HUES48 (cell line): ENCODE results near the gene GPR108.
"Not testable (repeated sequence)": the region's sequence is repeated elsewhere in the genome, so short reads cannot be mapped to it uniquely, and the experiment has no call there.

Experiments used
- H3K27ac ChIP-seq: one replicate; pipeline ENCODE4 v1.7.0; 2013; ENCODE audit warnings: low read depth, low read length, inconsistent platforms
- H3K27me3 ChIP-seq: 2 replicates; pipeline ENCODE4 v1.6.1; 2013; ENCODE audit warnings: mild to moderate bottlenecking, low read length; ENCODE audit not compliant: control insufficient read depth, insufficient read depth
- H3K36me3 ChIP-seq: 2 replicates; pipeline ENCODE4 v1.6.1; 2013; ENCODE audit warnings: low read length; ENCODE audit not compliant: control insufficient read depth, insufficient read depth
- H3K4me1 ChIP-seq: 2 replicates; pipeline ENCODE4 v1.6.1; 2013; ENCODE audit warnings: mild to moderate bottlenecking, low read length; ENCODE audit not compliant: control insufficient read depth, insufficient read depth
- H3K4me3 ChIP-seq: 2 replicates; pipeline ENCODE4 v1.5.1; 2013; ENCODE audit warnings: mild to moderate bottlenecking, low read depth, low read length
- H3K9ac ChIP-seq: 2 replicates; pipeline ENCODE4 v1.6.1; 2013; ENCODE audit warnings: mild to moderate bottlenecking, low read depth, low read length, moderate library complexity
- H3K9me3 ChIP-seq: 2 replicates; pipeline ENCODE4 v1.6.1; 2013; ENCODE audit warnings: low read length; ENCODE audit not compliant: control insufficient read depth, insufficient read depth

GPR108 gene

DNA sequence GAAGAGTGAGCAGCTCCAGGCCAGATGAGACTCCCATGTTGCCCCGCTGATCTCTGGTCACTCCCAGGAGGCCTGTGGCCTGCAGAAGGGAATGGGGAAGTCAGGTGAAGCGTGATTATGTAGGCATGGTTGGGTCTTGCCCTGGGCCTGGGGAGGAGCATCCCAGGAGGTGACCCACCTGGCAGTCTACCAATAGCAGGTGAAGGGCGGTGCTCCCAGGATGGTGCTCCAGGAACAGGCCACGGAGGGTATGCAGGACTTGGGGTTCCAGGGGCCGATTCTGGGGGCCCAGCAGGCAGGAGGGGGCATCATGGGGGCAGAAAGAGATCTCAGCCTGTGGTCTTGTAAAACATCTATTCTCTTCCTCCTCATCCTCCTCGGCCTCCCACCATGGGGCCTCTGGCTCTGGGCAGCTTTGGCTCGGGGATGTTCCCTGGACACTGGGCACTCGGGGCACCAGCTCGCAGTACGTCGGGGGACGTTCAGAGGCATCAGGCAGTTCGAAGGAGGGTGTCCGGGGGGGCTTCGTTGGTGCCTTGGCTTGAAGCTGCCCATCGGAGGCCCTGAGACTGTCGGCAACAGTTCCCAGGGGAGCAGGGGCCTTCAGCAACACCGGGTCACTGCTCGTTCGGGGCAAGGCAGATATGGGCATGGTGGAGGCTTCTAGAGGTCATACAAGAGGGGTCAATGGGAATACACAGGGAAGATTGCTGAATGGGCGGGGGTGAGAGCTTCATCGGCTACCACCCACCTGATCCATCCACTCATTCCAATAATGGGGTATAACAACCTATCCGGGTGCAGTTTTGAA is 17.5 kb upstream of the GPR108 start:
- H3K4me1 ChIP-seq = peaks cover 8% of the 10 kb centered on the region
- no peak overlapping the region for H3K9ac ChIP-seq
- no peak overlapping the region for H3K4me3 ChIP-seq
- H3K27ac ChIP-seq = no peak overlapping the region
- H3K9me3 ChIP-seq = no peaks in the 10 kb centered on the region
- H3K27me3 ChIP-seq = no peaks in the 10 kb centered on the region
- peaks cover 32% of the 10 kb centered on the region for H3K36me3 ChIP-seq

DNA sequence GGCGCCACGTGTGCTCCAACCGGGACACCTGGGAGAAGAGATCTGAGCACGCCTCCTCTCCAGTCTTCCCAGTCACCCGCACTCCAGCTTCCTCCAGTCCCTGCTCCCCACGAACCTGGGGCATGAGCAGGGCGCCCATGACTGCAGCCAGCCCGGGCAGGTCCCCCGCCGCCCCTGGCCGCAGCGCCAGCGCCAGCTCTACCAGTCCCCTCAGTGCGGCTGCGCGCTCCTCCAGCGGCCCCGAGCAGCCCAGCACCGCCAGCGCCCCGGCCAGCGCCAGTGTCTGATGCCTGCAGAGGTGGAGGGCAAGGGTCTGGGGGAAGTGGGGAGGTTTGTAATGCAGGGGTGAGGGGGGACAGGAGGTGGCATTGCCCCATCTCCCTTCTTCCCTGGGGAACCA is 16.8 kb upstream of the GPR108 start:
- Histone ChIP-seq H3K9ac (no peak overlapping the region), H3K4me3 (no peak overlapping the region), H3K4me1 (peaks cover 8% of the 10 kb centered on the region), H3K27ac (no peak overlapping the region), H3K9me3 (no peaks in the 10 kb centered on the region), H3K27me3 (no peaks in the 10 kb centered on the region), H3K36me3 (peaks cover 34% of the 10 kb centered on the region)

DNA sequence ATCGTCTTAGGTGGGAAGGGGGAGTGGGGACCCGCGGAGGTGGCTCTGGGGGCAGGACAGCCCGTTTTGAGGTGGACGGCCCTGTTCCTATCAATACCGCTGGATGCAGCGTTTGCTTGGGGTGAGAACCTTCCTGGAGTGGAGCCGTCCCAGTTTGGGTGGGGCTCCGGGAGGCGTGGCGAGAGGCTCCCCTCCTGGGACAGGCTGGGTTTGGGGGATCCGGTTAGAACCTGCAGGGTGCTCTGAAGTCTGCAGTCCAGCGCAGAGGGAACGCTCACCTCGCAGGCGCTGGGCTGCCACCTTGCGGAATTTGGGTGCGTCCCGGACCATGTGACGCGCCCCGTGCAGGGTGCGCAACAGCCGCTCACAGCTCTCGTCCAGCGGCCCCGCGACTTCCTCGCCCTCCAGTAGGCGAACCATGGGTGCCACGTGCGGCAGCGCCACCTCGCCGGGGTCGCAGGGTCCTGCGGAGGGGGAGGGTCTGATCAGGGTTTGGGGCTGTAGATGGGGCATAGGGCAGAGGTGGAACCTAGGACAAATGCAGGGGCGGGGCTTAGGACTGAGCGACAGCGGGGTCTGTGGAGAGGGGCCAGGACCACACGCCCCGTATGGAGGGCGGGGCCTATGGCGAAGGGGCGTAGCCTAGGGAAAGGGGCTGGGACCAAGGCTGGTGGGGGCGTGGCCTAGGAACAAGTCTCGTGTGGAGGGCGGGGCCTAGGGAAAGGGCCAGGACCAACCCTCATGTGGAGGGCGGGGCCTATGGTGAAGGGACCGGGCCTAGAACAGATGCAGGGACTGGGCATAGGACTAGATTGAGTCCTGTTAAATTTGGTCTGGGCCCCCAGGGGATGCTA is 16.0 kb upstream of the GPR108 start:
- H3K4me1 ChIP-seq = peaks cover 8% of the 10 kb centered on the region
- peak overlapping the region; percentile 47 for H3K9ac ChIP-seq
- peaks cover 41% of the 10 kb centered on the region for H3K36me3 ChIP-seq
- no peaks in the 10 kb centered on the region for H3K27me3 ChIP-seq
- no peaks in the 10 kb centered on the region for H3K9me3 ChIP-seq
- peak overlapping the region; percentile 62 for H3K4me3 ChIP-seq
- H3K27ac ChIP-seq = peak overlapping the region; percentile 55

DNA sequence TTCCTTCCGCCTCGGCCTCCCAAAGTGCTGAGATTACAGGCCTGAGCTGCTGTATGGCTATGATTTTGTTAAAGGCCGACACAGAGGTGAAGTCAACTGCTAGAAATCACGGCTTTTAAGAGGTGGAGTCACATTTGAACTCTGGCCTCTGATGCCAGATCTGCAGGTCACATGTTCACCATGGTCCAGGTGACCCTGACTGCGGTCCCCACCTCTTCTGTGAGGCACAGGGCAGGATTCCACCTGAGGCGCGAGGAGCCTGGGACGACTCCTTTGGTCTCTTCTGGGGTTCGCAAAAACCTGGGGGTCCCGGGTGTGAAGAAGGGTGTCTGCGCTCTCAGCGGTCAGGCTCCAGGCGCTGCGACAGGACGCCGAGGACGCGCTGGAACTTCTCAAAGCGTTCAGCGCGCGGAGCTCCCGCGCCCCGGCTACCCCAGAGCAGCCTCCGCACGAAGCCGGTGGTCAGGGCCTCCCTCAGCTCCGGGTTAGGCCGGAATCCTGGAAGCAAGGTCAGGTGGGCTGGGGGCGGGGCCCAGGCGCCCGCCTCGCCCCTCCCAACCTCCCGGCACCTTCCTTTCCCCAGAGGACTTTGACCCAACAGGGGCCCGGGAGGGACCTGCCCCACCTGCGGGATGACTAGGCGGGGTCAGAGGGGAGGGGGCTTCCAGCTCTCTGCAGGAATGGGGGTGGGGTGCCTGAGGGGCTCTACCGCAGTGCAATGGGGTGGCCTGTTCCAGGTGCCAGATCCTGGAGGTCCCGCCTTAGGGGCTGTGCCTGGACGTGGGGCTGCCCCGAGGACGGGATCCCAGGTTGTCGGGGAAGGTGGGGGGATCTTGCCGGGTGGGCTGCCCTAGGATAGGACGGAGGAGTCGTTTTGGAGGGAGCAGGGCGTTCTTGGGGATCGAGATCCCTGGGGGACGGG is 15.1 kb upstream of the GPR108 start:
- Histone ChIP-seq H3K4me1 (peaks cover 8% of the 10 kb centered on the region), H3K9ac (peak overlapping the region; percentile 47), H3K27me3 (no peaks in the 10 kb centered on the region), H3K27ac (peak overlapping the region; percentile 55), H3K9me3 (no peaks in the 10 kb centered on the region), H3K36me3 (peaks cover 50% of the 10 kb centered on the region), H3K4me3 (peak overlapping the region; percentile 62)

DNA sequence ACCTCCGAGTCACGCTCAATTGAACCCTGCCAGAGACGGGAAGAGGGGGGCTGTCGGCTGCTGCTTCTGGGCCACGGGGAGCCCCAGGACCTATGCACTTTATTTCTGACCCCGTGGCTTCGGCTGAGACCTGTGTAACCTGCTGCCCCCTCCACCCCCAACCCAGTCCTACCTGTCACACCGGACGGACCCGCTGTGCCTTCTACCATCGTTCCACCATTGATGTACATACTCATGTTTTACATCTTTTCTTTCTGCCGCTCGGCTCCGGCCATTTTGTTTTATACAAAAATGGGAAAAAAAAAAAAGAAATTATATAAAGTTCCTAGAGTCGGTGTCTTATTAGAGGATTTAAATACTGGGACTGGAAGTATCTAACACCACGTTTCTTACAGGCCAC is 13.8 kb upstream of the GPR108 start:
- peaks cover 8% of the 10 kb centered on the region for H3K4me1 ChIP-seq
- H3K4me3 ChIP-seq = no peak overlapping the region
- no peak overlapping the region for H3K9ac ChIP-seq
- no peak overlapping the region for H3K27ac ChIP-seq
- H3K36me3 ChIP-seq = peaks cover 61% of the 10 kb centered on the region
- no peaks in the 10 kb centered on the region; the same call in 1 of the 2 replicates for H3K9me3 ChIP-seq
- H3K27me3 ChIP-seq = no peaks in the 10 kb centered on the region

DNA sequence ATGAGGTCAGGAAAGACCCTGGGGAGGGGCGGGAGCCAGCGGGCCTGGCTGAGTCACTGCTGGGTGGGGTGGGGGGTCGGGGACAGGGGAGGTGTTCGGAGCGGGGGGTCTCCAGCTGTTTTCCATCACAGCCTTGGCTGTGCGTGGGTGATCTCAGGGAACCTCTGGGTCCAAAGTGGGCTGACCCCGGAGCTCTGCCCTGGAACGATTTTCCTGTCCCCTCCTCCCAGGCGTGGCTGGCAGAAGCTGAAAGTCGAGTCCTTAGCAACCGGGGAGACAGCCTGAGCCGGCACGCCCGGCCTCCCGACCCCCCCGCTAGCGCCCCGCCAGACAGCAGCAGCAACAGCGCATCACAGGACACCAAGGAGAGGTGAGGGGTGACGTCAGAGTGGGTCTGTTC is 12.7 kb upstream of the GPR108 start:
- no peak overlapping the region for H3K27ac ChIP-seq
- no peak overlapping the region for H3K4me3 ChIP-seq
- peaks cover 8% of the 10 kb centered on the region for H3K4me1 ChIP-seq
- H3K9me3 ChIP-seq = no peaks in the 10 kb centered on the region; the same call in 1 of the 2 replicates
- peaks cover 70% of the 10 kb centered on the region for H3K36me3 ChIP-seq
- H3K27me3 ChIP-seq = no peaks in the 10 kb centered on the region
- no peak overlapping the region for H3K9ac ChIP-seq

DNA sequence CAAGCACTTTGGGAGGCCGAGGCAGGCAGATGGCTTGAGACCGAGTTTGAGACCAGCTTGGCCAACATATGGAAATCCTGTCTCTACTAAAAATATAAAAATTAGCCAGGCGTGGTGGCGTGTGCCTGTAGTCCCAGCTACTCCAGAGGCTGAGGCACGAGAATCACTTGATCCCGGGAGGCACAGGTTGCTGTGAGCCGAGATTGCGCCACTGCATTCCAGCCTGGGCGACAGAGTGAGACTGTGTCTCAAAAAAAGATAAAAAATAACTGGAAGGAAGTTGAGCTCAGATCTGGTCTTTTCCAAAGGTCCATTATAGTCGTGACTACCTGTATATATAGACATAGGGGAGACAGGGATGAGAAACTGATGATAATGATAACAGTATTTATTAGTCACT is 11.2 kb upstream of the GPR108 start:
- not testable (repeated sequence) for H3K27ac ChIP-seq, H3K27me3 ChIP-seq, H3K9ac ChIP-seq, H3K9me3 ChIP-seq, H3K4me3 ChIP-seq
- H3K36me3 ChIP-seq = peaks cover 85% of the 10 kb centered on the region
- H3K4me1 ChIP-seq = peaks cover 14% of the 10 kb centered on the region

DNA sequence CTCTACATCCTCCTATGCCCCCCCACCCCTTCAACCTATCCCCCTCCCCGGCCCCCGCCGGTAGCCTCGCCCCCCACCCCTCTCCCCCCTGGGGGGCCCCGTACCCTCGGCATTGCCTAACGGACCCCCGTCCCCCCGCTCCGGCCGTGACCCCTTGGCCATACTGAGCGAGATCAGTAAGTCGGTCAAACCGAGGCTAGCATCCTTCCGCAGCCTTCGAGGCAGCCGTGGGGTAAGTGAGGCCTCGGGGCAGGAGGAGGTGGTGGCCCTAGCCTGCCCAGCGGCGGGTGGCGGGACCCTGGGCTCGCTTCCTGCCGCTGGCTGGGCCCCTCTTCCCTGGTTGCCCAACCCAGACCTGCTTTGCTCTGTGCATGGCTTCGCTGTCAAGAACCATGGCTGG is 8.6 kb upstream of the GPR108 start:
- Histone ChIP-seq H3K9me3 (no peaks in the 10 kb centered on the region; the same call in 1 of the 2 replicates), H3K27ac (no peak overlapping the region), H3K9ac (no peak overlapping the region), H3K4me1 (peaks cover 21% of the 10 kb centered on the region), H3K4me3 (no peak overlapping the region), H3K36me3 (peaks cover 83% of the 10 kb centered on the region), H3K27me3 (no peaks in the 10 kb centered on the region)

DNA sequence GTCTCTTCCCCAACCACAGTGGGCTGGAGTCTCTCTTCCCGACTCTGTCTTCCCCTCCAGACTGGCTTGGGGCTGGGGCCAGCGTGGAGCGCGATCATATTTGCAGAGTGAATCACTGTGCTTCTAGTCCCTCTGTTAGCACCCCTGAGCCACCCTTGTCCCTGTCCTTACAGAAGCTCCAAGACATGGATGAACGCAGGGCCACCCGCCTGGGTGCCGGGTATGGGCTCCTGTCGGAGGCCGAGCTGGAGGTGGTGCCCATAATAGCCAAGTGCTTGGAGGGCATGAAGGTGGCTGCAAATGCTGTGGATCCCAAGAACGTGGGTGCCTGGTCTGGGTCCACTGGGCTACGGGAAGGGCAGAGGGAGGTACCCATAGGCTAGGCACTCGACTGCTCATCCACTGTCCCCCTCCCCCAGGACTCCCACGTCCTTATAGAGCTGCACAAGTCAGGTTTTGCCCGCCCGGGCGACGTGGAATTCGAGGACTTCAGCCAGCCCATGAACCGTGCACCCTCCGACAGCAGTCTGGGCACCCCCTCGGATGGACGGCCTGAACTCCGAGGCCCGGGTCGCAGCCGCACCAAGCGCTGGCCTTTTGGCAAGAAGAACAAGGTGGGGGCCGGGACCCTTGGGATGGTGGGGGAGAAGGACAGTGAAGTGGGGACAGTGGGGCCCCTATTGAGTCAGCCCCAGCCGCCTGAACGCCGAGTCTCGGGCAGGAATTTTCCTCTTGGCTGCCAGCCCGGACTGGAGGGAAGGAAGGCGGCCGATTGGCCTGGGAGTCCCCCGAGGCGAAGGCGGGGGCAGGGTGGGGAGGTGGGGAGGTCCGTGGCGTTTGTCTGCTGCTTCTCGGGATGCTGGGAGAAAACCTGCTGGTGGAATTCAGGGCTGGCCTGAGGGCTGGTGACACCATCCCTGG is 7.3 kb upstream of the GPR108 start:
- Histone ChIP-seq H3K4me3 (no peak overlapping the region), H3K9ac (no peak overlapping the region), H3K36me3 (peaks cover 70% of the 10 kb centered on the region), H3K9me3 (no peaks in the 10 kb centered on the region; the same call in 1 of the 2 replicates), H3K4me1 (peaks cover 21% of the 10 kb centered on the region), H3K27me3 (no peaks in the 10 kb centered on the region), H3K27ac (peak overlapping the region; percentile 44)
